UCSD-AML1 (cell line): ENCODE data around the gene KIF21B.
"Not testable (repeated sequence)": the region's sequence is repeated elsewhere in the genome, so short reads cannot be mapped to it uniquely, and the experiment has no call there.

Experiments used
- DNase-seq: peaks from one replicate; lab custom pipeline; 2025; ENCODE audit not compliant: unreplicated experiment; lab: John Stamatoyannopoulos, UW

The KIF21B gene

DNA sequence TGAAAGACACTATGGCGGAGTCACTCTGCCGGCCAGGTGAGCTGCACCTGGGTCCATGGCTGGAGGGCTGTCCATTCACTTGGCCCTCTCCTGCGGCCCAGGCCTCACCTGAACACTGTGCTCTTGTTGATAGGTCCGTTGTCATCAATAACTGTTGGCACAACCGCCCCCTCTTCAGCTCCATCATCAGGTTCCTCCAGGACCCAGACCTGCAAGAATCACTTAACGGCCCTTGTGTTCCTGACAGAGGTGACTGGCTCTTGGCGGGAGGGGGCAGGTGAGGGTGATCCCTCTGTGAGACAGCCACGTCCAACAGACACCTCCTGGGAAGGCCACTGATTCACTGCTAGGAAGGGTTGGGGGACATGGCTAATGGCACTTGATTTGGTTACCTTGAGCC, 73.9 kb downstream of the KIF21B start:
- DNase-seq: no peak

- DNase-seq: no peak
Observed at GRCh38 chr1:200947059-200947566, 76.4 kb downstream of the KIF21B start.

DNA sequence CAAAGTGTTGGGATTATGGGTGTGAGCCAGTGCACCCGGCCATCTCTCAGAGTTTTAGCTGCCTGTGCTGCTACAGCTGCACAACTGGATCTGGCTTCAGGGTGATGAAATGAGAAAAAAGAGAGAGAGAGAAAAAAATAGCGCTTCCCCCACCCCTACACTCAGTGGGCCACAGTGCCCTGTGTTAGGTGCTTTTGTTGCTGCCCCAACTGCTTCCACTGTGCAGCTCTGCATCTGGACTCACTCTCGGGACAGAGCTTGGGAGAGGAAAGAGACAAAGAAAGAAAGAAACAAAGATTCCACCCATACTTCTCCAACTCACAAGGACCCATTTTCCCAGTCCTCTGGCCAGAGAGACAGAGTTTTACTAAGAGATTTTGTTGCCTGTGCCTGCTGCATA, 78.4 kb downstream of the KIF21B start:
- DNase-seq: no peak

GRCh38 chr1:200938955-200939354, 84.6 kb downstream of the KIF21B start:
- peak; percentile 47 for DNase-seq

DNA sequence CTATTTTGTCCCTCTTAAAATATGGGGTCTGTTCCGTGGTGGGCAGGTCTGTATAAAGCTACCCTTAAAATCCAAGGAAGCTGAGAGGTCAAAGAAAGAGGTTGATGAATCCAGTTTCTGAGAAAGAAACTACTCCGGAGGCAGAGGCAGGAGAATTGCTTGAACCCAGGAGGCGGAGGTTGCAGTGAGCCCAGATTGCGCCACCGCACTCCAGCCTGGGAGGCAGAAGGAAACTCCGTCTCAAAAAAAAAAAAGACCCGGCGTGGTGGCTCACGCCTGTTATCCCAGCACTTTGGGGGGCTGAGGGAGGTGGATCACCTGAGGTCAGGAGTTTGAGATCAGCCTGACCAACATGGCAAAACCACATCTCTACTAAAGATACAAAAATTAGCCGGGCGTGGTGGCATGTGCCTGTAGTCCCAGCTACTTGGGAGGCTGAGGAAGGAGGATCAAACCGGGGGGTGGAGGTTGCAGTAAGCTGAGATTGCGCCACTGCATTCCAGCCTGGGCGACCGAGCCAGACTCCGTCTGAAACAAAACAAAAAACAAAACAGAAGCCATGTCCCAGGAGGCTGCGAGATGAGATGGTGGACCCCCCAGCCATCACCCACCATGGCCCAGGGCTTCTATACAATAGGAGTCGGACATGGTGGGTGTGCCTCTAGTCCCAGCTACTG, 88.1 kb downstream of the KIF21B start:
- DNase-seq: not testable (repeated sequence)

DNA sequence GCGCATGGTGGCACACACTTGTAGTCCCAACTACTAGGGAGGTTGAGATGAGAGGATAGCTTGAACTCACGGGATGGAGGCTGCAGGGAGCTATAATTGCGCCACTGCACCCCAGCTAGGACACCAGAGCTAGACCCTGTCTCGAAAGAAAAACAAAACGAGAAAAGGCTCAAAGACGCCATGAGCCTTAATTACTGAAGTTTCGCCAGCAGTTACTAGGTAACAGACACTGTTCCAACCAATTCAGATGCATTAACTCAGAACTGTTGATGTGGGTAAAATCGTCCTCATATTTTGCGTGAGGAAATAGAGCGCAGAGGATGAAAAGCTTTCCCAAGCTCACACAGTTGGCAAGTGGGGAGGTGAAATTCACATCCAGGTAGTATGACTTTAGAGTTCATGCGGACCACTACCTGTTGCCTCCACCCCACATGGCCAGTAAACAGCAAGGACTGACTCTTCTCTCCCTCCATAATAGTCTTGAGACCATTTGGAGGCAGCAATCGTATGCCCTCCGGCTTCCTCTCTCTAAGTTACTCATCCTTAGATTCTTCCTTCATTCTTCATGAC, 88.8 kb downstream of the KIF21B start:
- no peak for DNase-seq

GRCh38 chr1:200931776-200932175, 91.7 kb downstream of the KIF21B start:
- no peak for DNase-seq

DNA sequence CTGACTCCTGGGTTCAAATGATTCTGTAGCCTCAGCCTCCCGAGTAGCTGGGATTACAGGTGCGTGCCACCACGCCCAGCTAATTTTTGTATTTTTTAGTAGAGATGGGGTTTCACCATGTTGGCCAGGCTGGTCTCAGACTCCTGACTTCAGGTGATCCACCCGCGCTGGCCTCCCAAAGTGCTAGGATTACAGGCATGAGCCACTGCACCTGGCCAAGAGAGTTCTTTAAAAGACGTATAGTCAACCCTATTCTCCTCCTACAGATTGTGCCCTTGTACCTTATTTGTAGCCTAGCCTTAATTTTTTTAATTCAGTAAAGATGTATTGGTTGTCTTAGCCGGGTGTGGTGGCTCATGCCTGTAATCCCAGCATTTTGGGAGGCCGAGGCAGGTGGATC, 93.2 kb downstream of the KIF21B start:
- not testable (repeated sequence) for DNase-seq

- DNase-seq: no peak
Observed at GRCh38 chr1:200929530-200930278, 93.8 kb downstream of the KIF21B start.

DNA sequence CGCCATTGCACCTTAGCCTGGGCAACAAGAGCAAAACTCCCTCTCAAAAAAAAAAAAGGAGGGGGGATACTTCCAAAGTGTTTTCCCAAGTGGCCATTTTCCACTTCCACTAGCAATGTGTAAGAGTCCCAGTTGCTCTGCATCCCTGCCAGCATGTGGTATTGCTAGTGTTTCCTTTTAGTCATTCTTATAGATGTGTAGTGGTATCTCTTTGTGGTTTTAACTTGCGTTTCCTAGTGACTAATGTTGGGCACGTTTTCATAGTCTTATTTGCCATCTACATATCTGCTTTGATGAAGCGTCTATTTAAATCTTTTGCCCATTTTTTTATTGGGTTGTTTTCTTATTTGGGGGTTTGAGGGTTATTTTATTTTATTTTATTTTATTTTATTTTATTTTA, 97.7 kb downstream of the KIF21B start:
- DNase-seq: no peak

DNA sequence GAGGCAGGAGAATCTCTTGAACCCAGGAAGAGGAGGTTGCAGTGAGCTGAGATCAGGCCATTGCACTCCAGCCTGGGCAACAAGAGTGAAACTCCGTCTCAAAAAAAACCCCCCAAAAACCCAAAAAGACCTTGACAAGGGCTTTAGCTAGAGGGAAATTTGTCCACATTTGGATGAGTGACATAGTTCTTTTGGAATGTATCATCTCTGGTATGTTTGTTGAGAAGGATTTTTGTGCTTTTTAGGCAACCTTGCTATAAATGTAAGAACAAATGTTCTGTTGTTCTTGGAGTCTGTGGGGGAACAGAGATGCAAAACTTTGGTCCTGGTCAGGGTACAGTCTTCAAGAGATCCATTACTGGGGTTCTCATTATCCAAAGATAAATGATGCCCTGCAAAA, 99.9 kb downstream of the KIF21B start:
- DNase-seq: no peak

GRCh38 chr1:200922406-200922805, 101.1 kb downstream of the KIF21B start:
- no peak for DNase-seq

- DNase-seq: no peak
Observed at GRCh38 chr1:200921571-200922110, 101.9 kb downstream of the KIF21B start.
